H1 (cell line): Measurements from ENCODE around the gene POLA1. TPM values are rescaled to one million over a fixed set of nuclear protein-coding genes. Genes with fewer than 3 reads are reported as not detected.

Experiments
- CTCF ChIA-PET: fragments of 300-600 bp; sonication (Branson Sonifier 250); formaldehyde crosslinking; loops from one replicate; lab custom pipeline; 2021; ENCODE audit not compliant: partially characterized antibody; lab: Charles Lee
- POLR2A ChIA-PET: fragments of 300-600 bp; sonication (Branson Sonifier 250); formaldehyde crosslinking; loops from one replicate; lab custom pipeline; 2021; ENCODE audit warnings: inconsistent platforms; ENCODE audit not compliant: partially characterized antibody; lab: Charles Lee
- DNase-seq, 2 experiments: peaks; one replicate each; pipeline versions ENCODE4 v3.0.0 to v3.0.0-alpha.2; 2010 to 2022; ENCODE audit warnings: low spot score in 2 of 2, low read depth in 1 of 2, mixed read lengths in 1 of 2
- FAIRE-seq: peaks from 2 replicates; lab custom pipeline; 2011; peaks lifted over from hg19 to GRCh38; lab: Jason Lieb, UNC
- H2AFZ ChIP-seq: 2 replicates; pipeline ENCODE4 v1.8.1; 2012; ENCODE audit warnings: low read length, inconsistent platforms
- H2AK5ac ChIP-seq: 2 replicates; pipeline ENCODE4 v1.6.1; 2013; ENCODE audit warnings: low read depth, low read length
- H2BK120ac ChIP-seq: replicated peaks from 2 replicates; pipeline ENCODE3; 2013; ENCODE audit warnings: low read depth, low read length, inconsistent platforms
- H2BK12ac ChIP-seq: 2 replicates; pipeline ENCODE4 v1.6.1; 2013; ENCODE audit warnings: low read depth, low read length
- H2BK15ac ChIP-seq: 2 replicates; pipeline ENCODE4 v1.6.1; 2013; ENCODE audit warnings: low read length
- H2BK20ac ChIP-seq: 2 replicates; pipeline ENCODE4 v1.6.1; 2013; ENCODE audit warnings: low read length
- H2BK5ac ChIP-seq: 2 replicates; pipeline ENCODE4 v1.6.1; 2013; ENCODE audit warnings: low read depth, low read length
- H3K14ac ChIP-seq: 2 replicates; pipeline ENCODE4 v1.6.1; 2013; ENCODE audit warnings: inconsistent platforms; ENCODE audit not compliant: insufficient read length
- H3K18ac ChIP-seq: 2 replicates; pipeline ENCODE4 v1.6.1; 2013; ENCODE audit warnings: low read length; ENCODE audit errors: extremely low read depth
- H3K23ac ChIP-seq: 2 replicates; pipeline ENCODE4 v1.6.1; 2013; ENCODE audit warnings: inconsistent platforms; ENCODE audit not compliant: insufficient read length
- H3K23me2 ChIP-seq: 2 replicates; pipeline ENCODE4 v1.6.1; 2013; ENCODE audit warnings: low read depth, low read length
- H3K27ac ChIP-seq: 2 replicates; pipeline ENCODE4 v1.6.1; 2011; ENCODE audit warnings: low read depth, low read length, inconsistent platforms
- H3K27me3 ChIP-seq, 4 experiments: replicated peaks in 1 of 4; 1 replicate in 1 of 4; 2 replicates in 3 of 4; pipeline versions ENCODE4 v1.6.1 to v1.8.1; 2011 to 2013; ENCODE audit warnings: low read length in 3 of 4, mild to moderate bottlenecking in 3 of 4, inconsistent platforms in 2 of 4, mixed read lengths in 2 of 4, moderate library complexity in 1 of 4; ENCODE audit not compliant: control insufficient read depth in 3 of 4, insufficient read depth in 3 of 4; ENCODE audit errors: extremely low read depth in 1 of 4
- H3K36me3 ChIP-seq, 4 experiments: 2 replicates each; pipeline versions ENCODE4 v1.6.1 to v1.8.1; 2011 to 2013; ENCODE audit warnings: mild to moderate bottlenecking in 4 of 4, low read length in 3 of 4, moderate library complexity in 2 of 4, control low read depth in 1 of 4, inconsistent platforms in 1 of 4; ENCODE audit not compliant: insufficient read depth in 4 of 4, control insufficient read depth in 2 of 4
- H3K4ac ChIP-seq: replicated peaks from 2 replicates; pipeline ENCODE3; 2013; ENCODE audit warnings: low read length, low read depth, mixed read lengths, inconsistent platforms; ENCODE audit not compliant: insufficient read length
- H3K4me1 ChIP-seq, 4 experiments: replicated peaks in 1 of 4; 1 replicate in 1 of 4; 2 replicates in 3 of 4; pipeline versions ENCODE4 v1.6.1 to v1.8.1; 2011 to 2013; ENCODE audit warnings: low read length in 3 of 4, inconsistent platforms in 2 of 4, mixed read lengths in 1 of 4; ENCODE audit not compliant: insufficient read depth in 4 of 4, control insufficient read depth in 3 of 4
- H3K4me2 ChIP-seq, 2 experiments: 2 replicates each; pipeline versions ENCODE4 v1.6.1 to v1.8.1; 2011 to 2013; ENCODE audit warnings: low read depth in 2 of 2, low read length in 2 of 2, control low read depth in 1 of 2, inconsistent platforms in 1 of 2, mild to moderate bottlenecking in 1 of 2; ENCODE audit not compliant: insufficient read depth in 1 of 2
- H3K4me3 ChIP-seq, 4 experiments: fragments of 200-600, 300-600 bp in 1 of 4; sonication (generic), shearing (Covaris generic), sonication (Bioruptor Twin) in 1 of 4; 2 replicates each; pipeline versions ENCODE4 v1.5.1 to v1.8.1; 2011 to 2016; ENCODE audit warnings: low read length in 4 of 4, low read depth in 3 of 4, control low read depth in 2 of 4, inconsistent platforms in 2 of 4, mild to moderate bottlenecking in 2 of 4, mixed read lengths in 1 of 4, moderate library complexity in 1 of 4; ENCODE audit not compliant: insufficient read depth in 2 of 4; ENCODE audit errors: extremely low read depth in 1 of 4
- H3K56ac ChIP-seq: replicated peaks from 2 replicates; pipeline ENCODE3; 2013; ENCODE audit warnings: low read depth, mild to moderate bottlenecking, mixed read lengths, low read length, inconsistent platforms; ENCODE audit not compliant: insufficient read length
- H3K79me1 ChIP-seq: 2 replicates; pipeline ENCODE4 v1.6.1; 2013; ENCODE audit warnings: low read depth, low read length, control low read depth
- H3K79me2 ChIP-seq, 2 experiments: 2 replicates each; pipeline versions ENCODE4 v1.6.1 to v1.8.1; 2012 to 2013; ENCODE audit warnings: low read length in 2 of 2, mild to moderate bottlenecking in 2 of 2, inconsistent platforms in 1 of 2; ENCODE audit not compliant: insufficient read depth in 2 of 2, control insufficient read depth in 1 of 2
- H3K9ac ChIP-seq, 4 experiments: replicated peaks in 1 of 4; 1 replicate in 1 of 4; 2 replicates in 3 of 4; pipeline versions ENCODE4 v1.6.1 to v1.8.1; 2011 to 2013; ENCODE audit warnings: low read depth in 3 of 4, low read length in 3 of 4, control low read depth in 2 of 4, mild to moderate bottlenecking in 2 of 4, moderate library complexity in 2 of 4, inconsistent platforms in 1 of 4; ENCODE audit errors: extremely low read depth in 1 of 4
- H3K9me3 ChIP-seq, 2 experiments: 2 replicates each; pipeline versions ENCODE4 v1.6.1 to v1.8.1; 2012 to 2013; ENCODE audit warnings: mild to moderate bottlenecking in 2 of 2, moderate library complexity in 2 of 2, control low read depth in 1 of 2, inconsistent platforms in 1 of 2, low read depth in 1 of 2, low read length in 1 of 2, mixed read lengths in 1 of 2; ENCODE audit not compliant: insufficient read depth in 2 of 2
- H4K20me1 ChIP-seq, 2 experiments: replicated peaks in 1 of 2; 2 replicates each; pipeline versions ENCODE3 to v1.8.1; 2011 to 2013; ENCODE audit warnings: inconsistent platforms in 2 of 2, low read length in 2 of 2, mild to moderate bottlenecking in 1 of 2; ENCODE audit not compliant: insufficient read depth in 2 of 2, control insufficient read depth in 1 of 2
- H4K5ac ChIP-seq: 2 replicates; pipeline ENCODE4 v1.6.1; 2013; ENCODE audit warnings: low read length, low read depth, mixed read lengths, inconsistent platforms; ENCODE audit not compliant: insufficient read length
- H4K8ac ChIP-seq: 2 replicates; pipeline ENCODE4 v1.8.0; 2013; ENCODE audit warnings: mild to moderate bottlenecking, moderate library complexity, low read length, inconsistent platforms; ENCODE audit not compliant: insufficient read depth; ENCODE audit errors: extremely low read depth
- H4K91ac ChIP-seq: replicated peaks from 2 replicates; pipeline ENCODE3; 2013; ENCODE audit warnings: low read length, mixed read lengths, inconsistent platforms; ENCODE audit not compliant: insufficient read length
- BCL11A ChIP-seq, 2 experiments: IDR thresholded peaks; one replicate each; pipeline ENCODE4 v1.6.1; 2011; ENCODE audit warnings: low read depth in 2 of 2, low read length in 2 of 2, mild to moderate bottlenecking in 2 of 2
- CEBPB ChIP-seq: IDR thresholded peaks from 2 replicates; pipeline ENCODE4 v1.6.1; 2012; ENCODE audit warnings: low read depth, low read length
- CHD1 ChIP-seq: IDR thresholded peaks from 2 replicates; pipeline ENCODE4 v1.6.1; 2012; ENCODE audit warnings: low read depth, low read length, improper control_type of control experiment
- CREB1 ChIP-seq: IDR thresholded peaks from 2 replicates; pipeline ENCODE4 v1.6.1; 2012; ENCODE audit warnings: inconsistent platforms
- EP300 ChIP-seq, 2 experiments: IDR thresholded peaks; 1 replicate in 1 of 2; 2 replicates in 1 of 2; pipeline ENCODE4 v1.6.1; 2011 to 2012; ENCODE audit warnings: low read depth in 2 of 2, low read length in 2 of 2, mild to moderate bottlenecking in 2 of 2, borderline replicate concordance in 1 of 2, inconsistent platforms in 1 of 2, moderate library complexity in 1 of 2
- FOSL1 ChIP-seq: IDR thresholded peaks from 2 replicates; pipeline ENCODE4 v1.6.1; 2011; ENCODE audit warnings: mild to moderate bottlenecking, low read depth, low read length, moderate library complexity; ENCODE audit not compliant: insufficient read depth
- GTF2F1 ChIP-seq: IDR thresholded peaks from 2 replicates; pipeline ENCODE4 v1.6.1; 2012; ENCODE audit warnings: low read depth, low read length, improper control_type of control experiment, borderline replicate concordance
- KDM1A ChIP-seq: fragments of 200-600, 300-600 bp; sonication (generic); IDR thresholded peaks from 2 replicates; pipeline ENCODE4 v1.7.1; 2016; ENCODE audit warnings: mild to moderate bottlenecking, low read length, borderline replicate concordance
- KDM4A ChIP-seq: IDR thresholded peaks from one replicate; pipeline ENCODE4 v1.7.1; 2012; ENCODE audit warnings: low read depth, mild to moderate bottlenecking, moderate library complexity, low read length, inconsistent platforms; ENCODE audit not compliant: severe bottlenecking
- MAFK ChIP-seq: IDR thresholded peaks from 2 replicates; pipeline ENCODE4 v1.6.1; 2012; ENCODE audit warnings: low read depth, mild to moderate bottlenecking, improper control_type of control experiment, low read length
- PHF8 ChIP-seq: fragments of 200-600 bp; sonication (generic); conservative IDR thresholded peaks from 2 replicates; pipeline ENCODE4 v1.7.1; 2012; ENCODE audit warnings: low read depth, mild to moderate bottlenecking, inconsistent platforms, low read length, moderate library complexity
- POLR2A ChIP-seq, 2 experiments: IDR thresholded peaks; 1 replicate in 1 of 2; 2 replicates in 1 of 2; pipeline ENCODE4 v1.6.1; 2011; ENCODE audit warnings: low read depth in 2 of 2, low read length in 2 of 2, mild to moderate bottlenecking in 2 of 2; ENCODE audit errors: control extremely low read depth in 1 of 2
- RXRA ChIP-seq: IDR thresholded peaks from 2 replicates; pipeline ENCODE4 v1.6.1; 2011; ENCODE audit warnings: low read depth, mild to moderate bottlenecking, low read length, moderate library complexity; ENCODE audit not compliant: insufficient read depth
- SP4 ChIP-seq: IDR thresholded peaks from 2 replicates; pipeline ENCODE4 v1.6.1; 2012; ENCODE audit warnings: low read length, inconsistent platforms
- YY1 ChIP-seq: IDR thresholded peaks from 2 replicates; pipeline ENCODE4 v1.6.1; 2011; ENCODE audit warnings: low read depth, mild to moderate bottlenecking, low read length
- ZNF274 ChIP-seq: IDR thresholded peaks from 2 replicates; pipeline ENCODE4 v1.7.0; 2012; ENCODE audit warnings: low read length, borderline replicate concordance; ENCODE audit errors: extremely low read depth
- WGBS, 2 experiments: shearing (Covaris generic) in 1 of 2; methylation state at CpG; one replicate each; pipeline versions ENCODE4 v1.1.6 to v1.1.7; 2013 to 2015; ENCODE audit warnings: low lambda C conversion rate in 2 of 2, mixed read lengths in 2 of 2, inconsistent platforms in 1 of 2, low coverage in 1 of 2, missing lambda C conversion rate in 1 of 2; ENCODE audit not compliant: insufficient replicate concordance in 2 of 2, insufficient coverage in 1 of 2, insufficient read length in 1 of 2; ENCODE audit errors: extremely low coverage in 1 of 2, missing lambda C conversion rate in 1 of 2; 5-methylcytosine and 5-hydroxymethylcytosine counted together
- polyA plus RNA-seq, 7 experiments: library from polyadenylated mRNA; depleted of rRNA in 3 of 7; stranded (reverse) in 5 of 7; unstranded in 2 of 7; fragments of >200 nt in 5 of 7; fragments of 200-250 nt in 2 of 7; gene quantifications; 1 replicate in 5 of 7; 2 replicates in 1 of 7; 4 replicates in 1 of 7; pipeline versions ENCODE4 v1.2.1 to v1.2.3, GENCODE V29; 2011 to 2013; ENCODE audit warnings: missing spikeins in 2 of 7, mixed read lengths in 2 of 7
- total RNA-seq: library from RNA; stranded (reverse); fragmentation: NEBNext Ultra II Directional; extraction: Animal tissue kit (Norgen Biotek cat#: 25700); gene quantifications from 2 replicates; pipeline ENCODE4 v1.2.1, GENCODE V29; 2021

POLA1 gene
- total and polyA plus RNA-seq, 2 of the 8 experiments (the other 6 are each of a cell fraction or from before 2014, with no cell fraction given) = 5.6 to 34.9 TPM

- H2AFZ ChIP-seq = 0 out of 2 replicates have a peak overlapping the region, but pooled peaks have one; percentile 44
- no peak overlapping the region for H2BK15ac ChIP-seq
- 75% methylated on average over 6 of the region's 6 CpGs; no CpG with 5 or more reads in 1 of the 2 experiments for WGBS, 2 experiments
- peaks cover 15 to 19% (median 18%) of the 10 kb centered on the region in 4 experiments for H3K27me3 ChIP-seq
- no peak overlapping the region for H3K9ac ChIP-seq
- no peak overlapping the region for H4K8ac ChIP-seq
- H3K27ac ChIP-seq = no peak overlapping the region
- H3K4me2 ChIP-seq = no peak overlapping the region
- H3K79me2 ChIP-seq = no peaks in the 10 kb centered on the region
- no peak overlapping the region for H2BK12ac ChIP-seq
- no peaks in the 10 kb centered on the region; a peak in 1 of 8 replicates for H3K36me3 ChIP-seq
- no peak overlapping the region for H2AK5ac ChIP-seq
- no peak for DNase-seq
- H4K5ac ChIP-seq = no peak overlapping the region
- H3K79me1 ChIP-seq = no peaks in the 10 kb centered on the region
- no peak overlapping the region for H2BK20ac ChIP-seq
- H4K91ac ChIP-seq = no peak overlapping the region
- no peak overlapping the region for H3K23ac ChIP-seq
- no peaks in the 10 kb centered on the region for H3K23me2 ChIP-seq
- no peak overlapping the region for H3K4me3 ChIP-seq
- POLR2A ChIA-PET = no interaction called here
- H3K9me3 ChIP-seq = no peaks in the 10 kb centered on the region
- no peak overlapping the region for H3K56ac ChIP-seq
- CTCF ChIA-PET = interaction anchor here (0.7 to 2.3 kb wide), 2 partner anchors 9 to 656 kb away, joined by 4 to 6 read pairs; no protein-coding TSS in a partner anchor
- H3K18ac ChIP-seq = no peak overlapping the region
- no peak overlapping the region for H3K14ac ChIP-seq
- FAIRE-seq = no peak
- H2BK5ac ChIP-seq = no peak overlapping the region
- H4K20me1 ChIP-seq = no peaks in the 10 kb centered on the region
- no peak overlapping the region for H3K4ac ChIP-seq
- peaks cover 0 to 3% (median 1%) of the 10 kb centered on the region in 4 experiments; a peak in 4 of 7 replicates for H3K4me1 ChIP-seq
- H2BK120ac ChIP-seq = no peak overlapping the region
- no peak for TF ChIP-seq BCL11A (IDR thresholded peaks at IDR 0.05; ENCODE audit: low read depth in 2 of 2, low read length in 2 of 2)
- TF ChIP-seq CEBPB = no peak
- no peak for TF ChIP-seq YY1
- no peak for TF ChIP-seq SP4
- TF ChIP-seq CREB1 = no peak
- no peak for TF ChIP-seq EP300 (IDR thresholded peaks at IDR 0.05; ENCODE audit: borderline replicate concordance in 1 of 2, low read depth in 2 of 2, low read length in 2 of 2)
- TF ChIP-seq POLR2A (IDR thresholded peaks at IDR 0.05; ENCODE audit: control extremely low read depth in 1 of 2, low read depth in 2 of 2, low read length in 2 of 2) = no peak
- TF ChIP-seq MAFK = no peak
- no peak for TF ChIP-seq GTF2F1
- TF ChIP-seq ZNF274 = no peak
- TF ChIP-seq KDM4A = no peak
- TF ChIP-seq CHD1 = no peak
- no peak for TF ChIP-seq KDM1A
- TF ChIP-seq PHF8 = no peak
- TF ChIP-seq FOSL1 = no peak
- no peak for TF ChIP-seq RXRA
Observed at GRCh38 chrX:25026576-25026975, 332.9 kb downstream of the POLA1 start.
